GM18520 (cell line): Measurements from ENCODE around the gene DNASE1L2.

Source experiments
- ATAC-seq: cut with Tn5 transposase; IDR thresholded peaks from one replicate; pipeline ENCODE4 v1.9.1; 2021; ENCODE audit not compliant: unreplicated experiment

Gene DNASE1L2

GRCh38 chr16:2284001-2284770 lies 47.9 kb downstream of the DNASE1L2 start:
- no peak for ATAC-seq

GRCh38 chr16:2284797-2285576 lies 48.7 kb downstream of the DNASE1L2 start:
- ATAC-seq, result no peak

- ATAC-seq, result no peak
Observed at GRCh38 chr16:2285731-2286191, 49.5 kb downstream of the DNASE1L2 start.

DNA sequence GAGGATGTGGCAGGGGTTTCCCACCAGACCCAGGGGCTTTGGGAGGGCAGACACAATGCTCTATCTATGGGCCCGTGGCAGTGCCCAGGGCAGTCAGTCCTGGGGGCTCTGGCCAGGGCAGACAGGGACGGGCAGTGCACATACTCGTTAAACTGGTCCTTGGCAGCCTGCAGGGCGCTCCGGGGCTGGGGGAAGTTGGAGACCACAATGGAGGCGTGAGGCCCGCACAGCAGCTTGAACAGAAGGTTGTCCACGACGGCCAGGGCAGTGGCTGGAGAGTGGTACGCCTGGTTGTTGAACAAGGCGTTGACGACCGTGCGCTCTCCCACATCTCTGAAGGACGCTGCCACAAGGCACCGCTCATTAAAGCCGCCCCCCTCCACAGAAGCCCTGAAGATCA lies 50.3 kb downstream of the DNASE1L2 start:
- no peak for ATAC-seq

DNA sequence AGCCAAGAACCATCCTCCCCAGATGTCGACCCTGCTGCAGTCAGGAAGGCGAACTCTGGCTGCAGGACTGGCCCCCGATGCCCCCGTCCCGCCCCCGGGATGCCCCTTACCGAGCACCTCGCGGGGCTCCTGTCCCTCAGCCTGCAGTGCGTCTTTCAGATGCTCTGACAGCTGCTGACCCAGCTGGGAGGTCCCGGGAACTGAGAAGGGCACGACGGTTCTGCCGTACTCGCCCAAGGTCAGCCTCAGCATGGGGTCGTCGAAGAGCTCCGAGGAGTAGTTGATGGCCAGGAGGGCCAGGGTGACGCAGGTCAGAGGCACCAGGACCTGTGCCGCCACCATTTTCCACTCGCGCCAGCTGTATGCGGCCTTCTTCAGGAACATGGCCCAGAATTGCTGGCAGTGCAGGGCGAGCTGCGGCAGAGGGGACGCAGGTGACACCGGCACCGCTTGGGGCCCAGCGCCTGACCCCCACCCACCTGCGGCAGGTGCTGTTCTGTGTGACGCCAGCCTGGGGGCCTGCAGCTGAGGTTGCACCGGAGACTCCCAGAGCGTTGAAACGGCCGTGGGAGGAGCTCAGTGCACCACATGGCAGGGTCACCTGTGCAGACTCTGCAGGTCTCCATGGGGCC lies 51.8 kb downstream of the DNASE1L2 start:
- ATAC-seq, result no peak
